HG03108 (cell line): Measurements from ENCODE around the gene UBE2G2.
"Not testable (repeated sequence)": the region's sequence is repeated elsewhere in the genome, so short reads cannot be mapped to it uniquely, and the experiment has no call there.

Source experiments
- ATAC-seq: cut with Tn5 transposase; IDR thresholded peaks from one replicate; pipeline ENCODE4 v1.9.1; 2021; ENCODE audit warnings: moderate library complexity; ENCODE audit not compliant: unreplicated experiment

Gene UBE2G2

DNA sequence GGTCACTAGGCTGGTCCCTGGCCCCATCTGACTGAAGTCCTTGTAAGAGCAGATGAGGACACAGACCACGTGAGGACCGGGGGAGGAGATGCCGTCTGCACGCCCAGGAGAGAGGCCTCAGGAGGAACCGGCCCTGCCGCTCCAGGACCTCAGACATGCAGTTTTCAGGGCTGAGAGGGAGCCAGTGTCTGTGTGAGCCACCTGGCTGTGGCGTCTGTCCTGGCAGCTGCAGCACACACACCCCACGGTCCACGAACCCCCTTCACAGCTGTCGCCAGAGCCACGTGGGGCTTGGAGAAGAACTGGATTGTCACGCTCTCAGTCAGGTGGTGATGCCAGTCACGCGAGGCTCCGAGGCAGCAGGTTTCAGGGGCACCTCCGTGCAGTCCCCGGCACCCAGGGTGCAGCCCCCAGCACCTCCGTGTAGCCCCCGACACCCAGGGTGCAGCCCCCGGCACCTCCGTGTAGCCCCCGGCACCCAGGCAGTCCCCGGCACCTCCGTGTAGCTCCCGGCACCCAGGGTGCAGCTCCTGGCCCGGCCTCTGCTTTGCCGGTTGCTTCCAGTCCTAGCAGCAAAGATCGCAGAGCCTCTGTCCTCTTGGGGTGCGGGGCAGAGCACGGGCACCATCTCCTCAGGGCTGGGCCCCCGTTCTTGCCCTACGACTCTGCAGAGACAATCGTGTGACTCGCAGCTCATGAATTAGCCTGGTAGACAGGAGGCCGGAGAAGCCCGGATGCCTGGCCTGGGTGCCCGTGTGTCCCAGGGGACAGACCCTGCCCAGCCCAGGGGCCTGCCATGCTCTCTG, 35.2 kb upstream of the UBE2G2 start:
- no peak for ATAC-seq

GRCh38 chr21:44836349-44836665, 34.7 kb upstream of the UBE2G2 start:
- no peak for ATAC-seq

DNA sequence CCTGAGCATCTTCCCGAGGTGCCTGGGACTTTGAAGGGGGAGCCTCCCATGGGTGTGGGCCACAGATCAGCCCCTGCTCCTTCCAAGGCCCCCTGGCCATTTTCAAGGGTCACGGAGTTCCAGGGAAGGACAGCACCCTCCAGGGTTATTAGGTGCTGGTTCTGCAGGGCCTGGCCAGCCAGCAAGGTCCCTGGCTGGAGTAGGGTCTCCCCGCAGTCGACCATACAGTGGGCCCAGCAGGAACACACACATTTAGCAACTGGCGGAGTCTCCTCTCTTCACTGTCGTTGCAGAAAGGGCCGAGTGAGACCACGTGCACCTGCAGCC, 34.0 kb upstream of the UBE2G2 start:
- ATAC-seq, result no peak

GRCh38 chr21:44834951-44835646, 33.5 kb upstream of the UBE2G2 start:
- no peak for ATAC-seq

GRCh38 chr21:44834231-44834950, 32.8 kb upstream of the UBE2G2 start:
- no peak for ATAC-seq

DNA sequence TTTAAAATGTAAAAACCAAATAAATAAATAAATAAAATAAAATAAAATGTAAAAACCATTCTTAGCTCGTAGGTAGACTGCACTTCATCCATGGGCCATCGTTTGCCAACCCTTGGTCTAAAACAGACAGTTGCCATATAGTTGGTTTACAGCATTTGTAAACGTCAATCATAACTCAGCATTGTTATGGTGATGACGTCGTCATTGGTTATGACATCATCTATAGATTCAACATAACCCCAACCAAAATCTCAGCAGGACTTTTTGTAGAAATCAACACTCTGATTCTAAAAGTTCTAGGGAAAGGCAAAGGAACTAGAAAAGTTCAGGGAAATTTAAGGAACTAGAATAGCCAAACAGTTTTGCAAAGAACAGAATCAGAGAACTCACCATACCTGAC, 32.0 kb upstream of the UBE2G2 start:
- ATAC-seq, result no peak

DNA sequence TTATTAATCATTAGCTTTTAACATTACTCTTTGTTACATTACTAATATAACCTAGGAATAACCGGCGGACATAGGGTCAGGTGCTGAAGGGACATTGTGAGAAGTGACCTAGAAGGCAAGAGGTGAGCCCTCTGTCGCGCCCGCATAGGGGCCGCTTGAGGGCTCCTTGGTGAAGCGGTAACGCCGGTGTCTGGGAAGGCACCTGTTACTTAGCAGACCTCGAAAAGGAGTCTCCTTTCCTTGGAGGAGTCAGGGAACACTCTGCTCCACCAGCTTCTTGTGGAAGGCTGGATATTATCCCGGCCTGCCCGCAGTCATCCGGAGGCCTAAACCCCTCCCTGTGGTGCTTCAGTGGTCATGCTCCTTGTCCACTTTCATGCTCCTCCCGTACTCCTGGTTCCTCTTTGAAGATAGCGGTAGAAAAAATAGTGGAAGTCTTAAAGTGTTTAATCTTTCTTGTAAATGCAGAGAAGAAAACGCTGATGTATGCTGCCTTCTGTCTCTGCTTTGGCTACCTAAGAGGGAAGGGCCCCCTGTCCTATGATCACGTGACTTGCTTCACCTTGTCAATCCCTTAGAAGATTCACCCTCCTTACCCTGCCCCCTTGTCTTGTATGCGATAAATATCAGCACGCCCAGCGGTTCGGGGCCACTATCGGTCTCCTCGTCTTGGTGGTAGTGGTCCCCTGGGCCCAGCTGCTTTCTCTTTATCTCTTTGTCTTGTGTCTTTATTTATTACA, 31.1 kb upstream of the UBE2G2 start:
- not testable (repeated sequence) for ATAC-seq

GRCh38 chr21:44831227-44831860, 29.7 kb upstream of the UBE2G2 start:
- ATAC-seq, result no peak

DNA sequence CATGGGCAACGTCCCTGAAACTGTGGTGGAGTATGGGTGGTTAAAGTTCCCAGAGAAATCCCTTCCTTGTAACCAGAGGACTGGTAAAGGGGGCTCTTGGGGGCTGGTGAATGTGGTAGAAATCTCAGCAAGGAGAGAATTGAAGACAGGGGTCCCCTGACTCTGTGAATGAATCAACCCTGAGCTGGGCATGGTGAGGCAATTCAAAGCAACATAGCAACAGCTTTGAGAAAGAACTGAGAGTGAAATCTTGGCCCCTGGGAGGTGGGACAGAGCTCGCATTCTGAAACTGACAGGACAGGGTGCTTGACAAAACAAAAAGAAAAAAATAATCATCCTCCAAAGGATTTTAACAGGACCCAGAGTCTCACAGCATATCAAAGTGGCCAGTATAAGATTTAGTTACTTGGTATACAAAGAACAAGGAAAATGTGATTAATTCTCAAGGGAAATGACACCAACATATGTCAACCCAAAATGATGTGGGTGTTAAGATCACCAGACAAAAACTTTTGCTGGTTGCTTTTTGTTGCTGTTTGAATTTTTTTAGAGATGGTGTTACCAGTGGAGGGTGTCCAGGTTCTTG, 28.0 kb upstream of the UBE2G2 start:
- no peak for ATAC-seq

GRCh38 chr21:44828362-44829056, 26.9 kb upstream of the UBE2G2 start:
- ATAC-seq, result no peak

GRCh38 chr21:44823179-44823660, 21.6 kb upstream of the UBE2G2 start:
- no peak for ATAC-seq

DNA sequence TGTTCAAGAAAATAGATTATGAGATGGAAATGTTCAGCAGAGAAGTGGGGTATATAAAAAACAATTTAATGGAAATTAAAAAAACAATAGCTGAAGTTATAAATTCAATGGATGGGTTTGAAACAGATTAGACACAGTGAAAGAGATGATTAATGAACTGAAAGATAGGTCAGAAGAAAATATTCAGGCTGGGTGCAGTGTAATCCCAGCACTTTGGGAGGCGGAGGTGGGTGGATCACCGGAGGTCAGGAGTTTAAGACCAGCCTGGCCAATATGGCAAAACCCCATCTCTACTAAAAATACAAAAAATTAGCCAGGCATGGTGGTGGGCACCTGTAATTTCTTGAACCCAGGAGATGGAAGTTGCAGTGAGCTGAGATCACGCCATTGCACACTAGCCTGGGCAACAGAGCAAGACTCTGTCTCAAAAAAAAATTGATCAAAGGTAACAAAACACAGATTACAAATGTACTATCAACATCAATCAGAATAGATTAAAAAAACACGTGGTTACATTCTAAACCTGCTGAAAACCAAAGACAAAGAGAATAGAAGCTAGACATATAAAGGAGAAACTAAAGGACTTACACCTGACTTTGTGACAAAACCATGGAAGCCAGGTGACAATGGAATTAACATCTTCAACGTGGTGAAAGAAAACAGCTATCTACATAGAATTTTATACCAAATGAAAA, 21.0 kb upstream of the UBE2G2 start:
- no peak for ATAC-seq

DNA sequence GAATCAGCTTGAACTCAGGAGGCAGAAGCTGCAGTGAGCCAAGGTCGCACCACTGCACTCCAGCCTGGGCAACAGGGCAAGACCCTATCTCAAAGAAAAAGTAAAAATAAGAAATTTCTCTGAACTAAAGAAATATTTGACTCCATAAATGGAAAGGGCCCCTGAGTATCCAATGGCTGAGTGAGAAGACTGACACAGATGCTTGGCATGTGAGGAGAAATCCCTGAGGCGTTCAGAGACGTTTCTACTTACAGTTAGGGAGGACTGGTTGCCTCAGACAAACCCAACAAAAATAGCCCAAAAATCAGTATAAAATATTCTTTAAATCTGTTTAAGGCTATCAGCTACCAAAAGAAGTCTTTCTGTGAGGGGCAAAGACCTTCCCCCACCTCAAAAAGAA, 19.2 kb upstream of the UBE2G2 start:
- ATAC-seq, result no peak

DNA sequence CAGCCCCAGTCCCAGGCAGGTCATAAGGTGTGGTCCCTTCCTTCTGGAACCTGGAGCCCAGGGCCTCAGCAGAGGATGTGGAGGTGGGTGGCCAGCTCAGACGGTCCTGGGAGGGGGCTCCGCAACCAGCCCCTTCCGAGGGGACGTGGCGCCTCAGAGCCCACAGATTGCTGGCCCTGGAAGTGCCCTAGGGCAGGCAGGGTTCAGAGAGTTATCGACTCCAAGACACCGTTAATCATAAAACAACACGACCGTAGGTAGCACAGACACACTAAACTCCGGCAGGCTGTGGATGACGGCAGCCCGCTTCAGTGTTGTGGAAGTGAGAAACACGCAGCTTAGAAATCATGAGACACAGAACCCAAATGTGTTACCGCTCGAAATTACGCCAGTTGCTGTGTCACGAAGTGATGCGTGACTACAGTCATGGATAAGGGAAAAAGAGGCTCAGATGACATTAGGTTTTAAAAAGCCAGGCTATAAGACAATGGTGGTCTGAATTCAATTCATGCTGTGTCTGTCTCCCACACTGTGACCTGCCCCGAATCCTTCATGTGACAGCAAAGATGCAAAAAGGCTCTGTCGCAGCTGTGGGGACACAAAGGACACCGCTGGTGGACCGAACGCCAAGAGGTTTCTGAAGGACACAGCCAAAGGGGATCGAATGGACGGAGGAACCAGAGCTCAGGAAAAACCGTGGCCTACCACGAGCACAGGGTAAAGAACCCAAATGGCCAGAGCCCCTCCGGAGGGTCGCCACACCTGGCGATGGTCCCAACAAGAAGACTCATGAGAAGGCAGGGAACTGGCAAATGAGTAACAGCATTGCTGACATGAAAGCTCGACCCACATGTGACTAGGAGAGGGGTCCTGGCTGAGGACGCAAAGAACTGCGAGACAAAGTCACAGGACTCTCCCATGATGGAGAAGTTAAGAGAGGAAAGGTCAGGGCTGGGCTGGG, 17.9 kb upstream of the UBE2G2 start:
- no peak for ATAC-seq

- ATAC-seq, result no peak
Measured at GRCh38 chr21:44818640-44819011, 17.0 kb upstream of the UBE2G2 start.

GRCh38 chr21:44817914-44818639, 16.5 kb upstream of the UBE2G2 start, which contains the start of gene SUMO3:
Gene SUMO3 (minus strand): TSS chr21:44818062. CDS start chr21:44817968, 94 bp downstream.
- ATAC-seq, result peak; percentile 63

DNA sequence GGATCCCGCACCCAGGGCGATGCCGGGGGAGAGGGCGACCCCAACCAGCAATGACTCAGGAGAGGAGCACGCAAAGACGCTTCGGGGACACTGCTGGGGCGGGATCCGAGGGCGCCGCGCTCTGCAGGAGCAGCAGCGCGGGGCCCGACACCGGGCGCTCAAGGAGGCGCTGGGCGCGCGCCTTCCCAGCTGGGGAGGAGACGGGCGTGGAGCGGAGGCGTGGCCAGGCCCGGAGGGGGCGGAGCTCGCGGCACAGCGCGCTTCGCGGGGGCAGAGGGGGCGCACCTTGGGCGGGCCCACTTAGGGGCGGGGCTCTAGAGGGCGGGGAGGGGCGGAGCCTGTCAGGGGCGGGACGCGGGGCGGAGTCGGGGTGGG, 15.9 kb upstream of the UBE2G2 start:
- ATAC-seq, result peak; percentile 72
